OCI-LY1 (cell line): ENCODE results near the gene MYO1E.

Source experiments
- H2AFZ ChIP-seq: fragments of 200-600 bp; sonication (generic), shearing (Covaris generic); 2 replicates; pipeline ENCODE4 v1.6.0; 2014; ENCODE audit warnings: antibody characterized with exemption, mild to moderate bottlenecking, low read length
- H3F3A ChIP-seq: fragments of 200-600 bp; sonication (generic), shearing (Covaris generic); 2 replicates; pipeline ENCODE4 v1.6.0; 2014; ENCODE audit warnings: mild to moderate bottlenecking, antibody characterized with exemption, low read length, moderate library complexity; ENCODE audit not compliant: insufficient read depth
- H3K27ac ChIP-seq: fragments of 200-600 bp; sonication (generic); 2 replicates; pipeline ENCODE4 v1.5.1; 2014; ENCODE audit warnings: low read length, mixed run types, mild to moderate bottlenecking, low read depth; ENCODE audit not compliant: poor library complexity, severe bottlenecking
- H3K27me3 ChIP-seq: fragments of 200-600 bp; sonication (generic); 2 replicates; pipeline ENCODE4 v1.6.0; 2014; ENCODE audit warnings: antibody characterized with exemption, mild to moderate bottlenecking, low read length, moderate library complexity; ENCODE audit not compliant: insufficient read depth
- H3K36me3 ChIP-seq: fragments of 200-600 bp; sonication (generic); 2 replicates; pipeline ENCODE4 v1.6.1; 2014; ENCODE audit warnings: mild to moderate bottlenecking, antibody characterized with exemption, low read length, moderate library complexity, mixed read lengths; ENCODE audit not compliant: insufficient read depth
- H3K4me1 ChIP-seq: fragments of 200-600 bp; sonication (generic); 2 replicates; pipeline ENCODE4 v1.5.1; 2014; ENCODE audit warnings: mild to moderate bottlenecking, low read length, moderate library complexity; ENCODE audit not compliant: insufficient read depth, severe bottlenecking
- H3K4me2 ChIP-seq: fragments of 200-600 bp; sonication (generic), shearing (Covaris generic); 2 replicates; pipeline ENCODE4 v1.6.1; 2014; ENCODE audit warnings: low read length
- H3K4me3 ChIP-seq: fragments of 200-600 bp; sonication (generic); 2 replicates; pipeline ENCODE4 v1.5.1; 2014; ENCODE audit warnings: low read length, low read depth, mild to moderate bottlenecking, mixed read lengths; ENCODE audit not compliant: poor library complexity, severe bottlenecking
- H3K79me2 ChIP-seq: fragments of 200-600 bp; shearing (Covaris generic); 2 replicates; pipeline ENCODE4 v1.6.1; 2016; ENCODE audit warnings: mixed run types, low read length, mixed read lengths; ENCODE audit not compliant: insufficient read depth
- H3K9ac ChIP-seq: fragments of 200-600 bp; sonication (generic), shearing (Covaris generic); 2 replicates; pipeline ENCODE4 v1.6.1; 2014; ENCODE audit warnings: mild to moderate bottlenecking, low read length, mixed read lengths
- H3K9me2 ChIP-seq: fragments of 200-600 bp; sonication (generic), shearing (Covaris generic); 2 replicates; pipeline ENCODE4 v1.6.1; 2014; ENCODE audit warnings: low read depth, mild to moderate bottlenecking, low read length, mixed read lengths
- H3K9me3 ChIP-seq: fragments of 200-600 bp; shearing (Covaris generic); 2 replicates; pipeline ENCODE4 v1.6.1; 2014; ENCODE audit warnings: low read length, mixed read lengths
- H4K20me1 ChIP-seq: fragments of 200-600 bp; sonication (generic), shearing (Covaris generic); 2 replicates; pipeline ENCODE4 v1.6.0; 2016; ENCODE audit warnings: mild to moderate bottlenecking, low read length; ENCODE audit not compliant: insufficient read depth
- CTCF ChIP-seq: fragments of 200-600 bp; sonication (generic), shearing (Covaris generic); IDR thresholded peaks from 2 replicates; pipeline ENCODE4 v1.5.1; 2017; ENCODE audit warnings: mild to moderate bottlenecking, antibody characterized with exemption, low read length, moderate library complexity, mixed read lengths
- EZH2 ChIP-seq: fragments of 200-600 bp; sonication (generic), shearing (Covaris generic); IDR thresholded peaks from 2 replicates; pipeline ENCODE4 v1.8.0; 2017; ENCODE audit warnings: borderline replicate concordance, mixed run types, mild to moderate bottlenecking, antibody characterized with exemption, low read length, moderate library complexity, mixed read lengths

Gene MYO1E

GRCh38 chr15:59111251-59111650 is 261.4 kb downstream of the MYO1E start:
- no peaks in the 10 kb centered on the region for H3K9me3 ChIP-seq
- H3F3A ChIP-seq, result peaks cover 3% of the 10 kb centered on the region; the same call in 1 of the 2 replicates
- TF ChIP-seq EZH2 (no peak), CTCF (no peak)
- H3K36me3 ChIP-seq, result peaks cover 91% of the 10 kb centered on the region
- no peaks in the 10 kb centered on the region for H4K20me1 ChIP-seq
- peaks cover 4% of the 10 kb centered on the region for H3K79me2 ChIP-seq
- H3K9ac ChIP-seq, result no peak overlapping the region
- no peak overlapping the region for H3K4me3 ChIP-seq
- H3K4me1 ChIP-seq, result peaks cover 4% of the 10 kb centered on the region
- H3K27me3 ChIP-seq, result no peaks in the 10 kb centered on the region
- H3K4me2 ChIP-seq, result no peak overlapping the region
- no peaks in the 10 kb centered on the region for H3K9me2 ChIP-seq
- H2AFZ ChIP-seq, result no peak overlapping the region
- no peak overlapping the region for H3K27ac ChIP-seq

- Histone ChIP-seq H2AFZ (no peak overlapping the region), H3K9me3 (no peaks in the 10 kb centered on the region), H3K9me2 (no peaks in the 10 kb centered on the region), H3K4me3 (peak overlapping the region; percentile 90), H3K4me1 (peaks cover 19% of the 10 kb centered on the region), H3K79me2 (peaks cover 17% of the 10 kb centered on the region), H4K20me1 (no peaks in the 10 kb centered on the region), H3F3A (peaks cover 3% of the 10 kb centered on the region; the same call in 1 of the 2 replicates), H3K4me2 (peak overlapping the region; percentile 81), H3K36me3 (peaks cover 40% of the 10 kb centered on the region), H3K9ac (peak overlapping the region; percentile 96), H3K27me3 (no peaks in the 10 kb centered on the region), H3K27ac (peak overlapping the region; percentile 81)
- TF ChIP-seq EZH2 (no peak), CTCF (peak; percentile 28; the same call in 1 of the 2 replicates)
Measured at GRCh38 chr15:59105854-59106253, 266.8 kb downstream of the MYO1E start.

- no peak for TF ChIP-seq CTCF
- no peak for TF ChIP-seq EZH2
- peak within 1 kb of the TSS; percentile 68 for H2AFZ ChIP-seq
- peak within 1 kb of the TSS; percentile 81 for H3K4me2 ChIP-seq
- peak within 1 kb of the TSS; percentile 96 for H3K9ac ChIP-seq
- H3K4me1 ChIP-seq, result peaks cover 19% of the 10 kb centered on the region
- H3K27me3 ChIP-seq, result no peaks in the 10 kb centered on the region
- peak within 1 kb of the TSS; percentile 90 for H3K4me3 ChIP-seq
- peaks cover 17% of the 10 kb centered on the region for H3K79me2 ChIP-seq
- H3K9me2 ChIP-seq, result no peaks in the 10 kb centered on the region
- H3K9me3 ChIP-seq, result no peaks in the 10 kb centered on the region
- H3K27ac ChIP-seq, result peak within 1 kb of the TSS; percentile 81
- peaks cover 3% of the 10 kb centered on the region; the same call in 1 of the 2 replicates for H3F3A ChIP-seq
- peaks cover 35% of the 10 kb centered on the region for H3K36me3 ChIP-seq
- H4K20me1 ChIP-seq, result no peaks in the 10 kb centered on the region
Measured at GRCh38 chr15:59104912-59105732, 267.5 kb downstream of the MYO1E start, which contains the start of gene CCNB2. TSS of gene CCNB2 (plus strand) at chr15:59105146. CDS start at chr15:59105269, 123 bp downstream.
